Kidney epithelial cell (primary cell): Measurements from ENCODE around the gene PSMA7. TPM values are rescaled to one million over a fixed set of nuclear protein-coding genes. Genes with fewer than 3 reads are reported as not detected.

ENCODE experiments used
- DNase-seq: peaks from one replicate; pipeline ENCODE4 v3.0.0-alpha.2; 2010; ENCODE audit warnings: low read depth
- H3K27me3 ChIP-seq: 2 replicates; pipeline ENCODE4 v1.6.0; 2011; ENCODE audit warnings: low read length; ENCODE audit not compliant: control insufficient read depth, insufficient read depth
- H3K36me3 ChIP-seq: 2 replicates; pipeline ENCODE4 v1.5.1; 2011; ENCODE audit warnings: low read length; ENCODE audit not compliant: control insufficient read depth, insufficient read depth
- H3K4me3 ChIP-seq: 2 replicates; pipeline ENCODE4 v1.5.1; 2011; ENCODE audit warnings: low read depth, mild to moderate bottlenecking, control low read depth, low read length
- CTCF ChIP-seq: IDR thresholded peaks from 2 replicates; pipeline ENCODE4 v1.5.1; 2011; ENCODE audit warnings: mild to moderate bottlenecking, moderate library complexity, low read length, control low read depth, inconsistent platforms; ENCODE audit not compliant: insufficient read depth, poor library complexity, severe bottlenecking
- total RNA-seq: library from RNA; depleted of rRNA; stranded (reverse); fragments of >200 nt; gene quantifications from 2 replicates; pipeline ENCODE4 v1.2.3, GENCODE V29; 2015

PSMA7 gene
- total RNA-seq, 1 donor from 2014 or later: 420 TPM

GRCh38 chr20:62163485-62163865, 20.3 kb upstream of the PSMA7 start:
- Histone ChIP-seq H3K4me3 (no peak overlapping the region), H3K36me3 (no peaks in the 10 kb centered on the region), H3K27me3 (no peaks in the 10 kb centered on the region)
- no peak for TF ChIP-seq CTCF
- no peak for DNase-seq

GRCh38 chr20:62162765-62163484, 19.7 kb upstream of the PSMA7 start:
- H3K27me3 ChIP-seq: no peaks in the 10 kb centered on the region
- no peak for DNase-seq
- no peaks in the 10 kb centered on the region for H3K36me3 ChIP-seq
- TF ChIP-seq CTCF: no peak
- H3K4me3 ChIP-seq: no peak overlapping the region

- no peak for TF ChIP-seq CTCF
- Histone ChIP-seq H3K4me3 (no peak overlapping the region), H3K27me3 (no peaks in the 10 kb centered on the region), H3K36me3 (no peaks in the 10 kb centered on the region)
- no peak for DNase-seq
Measured at GRCh38 chr20:62161347-62161746, 18.2 kb upstream of the PSMA7 start.

- no peak for TF ChIP-seq CTCF
- Histone ChIP-seq H3K27me3 (no peaks in the 10 kb centered on the region), H3K4me3 (no peak overlapping the region), H3K36me3 (no peaks in the 10 kb centered on the region)
- DNase-seq: no peak
Measured at GRCh38 chr20:62160876-62161275, 17.7 kb upstream of the PSMA7 start.

- no peak overlapping the region for H3K4me3 ChIP-seq
- H3K36me3 ChIP-seq: no peaks in the 10 kb centered on the region
- no peaks in the 10 kb centered on the region for H3K27me3 ChIP-seq
- no peak for TF ChIP-seq CTCF
- no peak for DNase-seq
Measured at GRCh38 chr20:62160253-62160652, 17.1 kb upstream of the PSMA7 start.

- H3K36me3 ChIP-seq: no peaks in the 10 kb centered on the region
- no peaks in the 10 kb centered on the region for H3K27me3 ChIP-seq
- H3K4me3 ChIP-seq: no peak overlapping the region
- no peak for TF ChIP-seq CTCF
- DNase-seq: no peak
Measured at GRCh38 chr20:62159839-62160238, 16.6 kb upstream of the PSMA7 start.
